K562 (cell line): ENCODE data around the gene CD4. TPM values are rescaled to one million over a fixed set of nuclear protein-coding genes. Genes with fewer than 3 reads are reported as not detected.

Source experiments
- ATF7 ChIP-seq: fragments of 450-650 bp; IDR thresholded peaks from 2 replicates; pipeline ENCODE4 v1.7.1; 2014; ENCODE audit warnings: mild to moderate bottlenecking, moderate library complexity
- CREM ChIP-seq: IDR thresholded peaks from 2 replicates; pipeline ENCODE4 v1.6.1; 2014; ENCODE audit warnings: antibody characterized with exemption, low read depth
- ELF4 ChIP-seq: fragments of 450-650 bp; formaldehyde crosslinking; IDR thresholded peaks from 2 replicates; pipeline ENCODE4 v1.4.0; 2022; ENCODE audit warnings: missing genetic modification characterization
- KLF6 ChIP-seq: fragments of 250-450 bp; sonication (Bioruptor Pico); IDR thresholded peaks from 2 replicates; pipeline ENCODE4 v1.4.0; 2020; ENCODE audit warnings: mild to moderate bottlenecking, moderate library complexity, borderline replicate concordance
- MCM2 ChIP-seq: fragments of 450-650 bp; IDR thresholded peaks from 2 replicates; pipeline ENCODE4 v1.6.1; 2017; ENCODE audit warnings: low read depth, mild to moderate bottlenecking
- PHB2 ChIP-seq: fragments of 450-650 bp; IDR thresholded peaks from 2 replicates; pipeline ENCODE4 v1.6.1; 2017; ENCODE audit warnings: low read depth
- PHF20 ChIP-seq: fragments of 450-650 bp; IDR thresholded peaks from 2 replicates; pipeline ENCODE4 v1.6.1; 2018; ENCODE audit not compliant: partially characterized antibody
- RUNX1 ChIP-seq: sonication (generic); IDR thresholded peaks from 2 replicates; pipeline ENCODE4 v1.6.1; 2016; ENCODE audit warnings: antibody characterized with exemption, low read depth
- SMARCA5 ChIP-seq: fragments of 450-650 bp; IDR thresholded peaks from 2 replicates; pipeline ENCODE4 v1.6.1; 2016
- SP2 ChIP-seq: IDR thresholded peaks from 2 replicates; pipeline ENCODE4 v1.6.1; 2011; ENCODE audit warnings: mild to moderate bottlenecking, low read depth, low read length, moderate library complexity; ENCODE audit not compliant: poor library complexity, severe bottlenecking; ENCODE audit errors: extremely low read depth
- SRSF1 ChIP-seq: fragments of 200-400 bp; formaldehyde crosslinking; IDR thresholded peaks from 2 replicates; pipeline ENCODE4 v1.6.1; 2017; ENCODE audit warnings: mild to moderate bottlenecking, low read depth, low read length, moderate library complexity
- TAF7 ChIP-seq: fragments of 450-650 bp; IDR thresholded peaks from 2 replicates; pipeline ENCODE4 v1.6.1; 2016; ENCODE audit warnings: missing genetic modification characterization, missing compliant biosample characterization
- TBP ChIP-seq: optimal IDR thresholded peaks from 2 replicates; pipeline ENCODE3; 2011; ENCODE audit warnings: low read depth, low read length, improper control_type of control experiment
- THAP7 ChIP-seq: fragments of 250-450 bp; sonication (Bioruptor Pico); IDR thresholded peaks from 2 replicates; pipeline ENCODE4 v1.5.0; 2021
- THRAP3 ChIP-seq: fragments of 450-650 bp; IDR thresholded peaks from 2 replicates; pipeline ENCODE4 v1.6.1; 2016; ENCODE audit warnings: mild to moderate bottlenecking, inconsistent platforms, borderline replicate concordance
- ZNF217 ChIP-seq: sonication (generic); formaldehyde crosslinking; IDR thresholded peaks from 2 replicates; pipeline ENCODE4 v1.8.0; 2022; ENCODE audit warnings: mild to moderate bottlenecking, missing genetic modification reagents
- ZNF444 ChIP-seq: fragments of 250-450 bp; sonication (Bioruptor Pico); IDR thresholded peaks from 2 replicates; pipeline ENCODE4 v1.4.0; 2020; ENCODE audit warnings: mild to moderate bottlenecking, moderate library complexity
- polyA plus RNA-seq, 8 experiments: library from polyadenylated mRNA; depleted of rRNA in 4 of 8; stranded (reverse) in 5 of 8; unstranded in 3 of 8; fragments of >200 nt; fragmentation: Nextera tagmentation in 2 of 8; fragmentation: Illumina TruSeq in 1 of 8; extraction: Ambion mirVana in 2 of 8; extraction: Trizol in 1 of 8; gene quantifications; 2 replicates each; pipeline versions ENCODE4 v1.2.1 to v1.2.3, GENCODE V29; 2011 to 2014; ENCODE audit warnings: inconsistent platforms in 1 of 8, missing spikeins in 1 of 8
- total RNA-seq, 7 experiments: library from RNA; depleted of rRNA in 6 of 7; stranded (reverse); fragments of >200 nt in 6 of 7; fragmentation: Illumina TruSeq in 2 of 7; extraction: Trizol in 2 of 7; gene quantifications; 2 replicates each; pipeline versions ENCODE4 v1.2.1 to v1.2.3, GENCODE V29; 2011 to 2021; ENCODE audit warnings: low replicate concordance in 1 of 7
- TF ChIP-seq, protein P1 (sequence below), 3 experiments: IDR thresholded peaks in 2 of 3; conservative IDR thresholded peaks in 1 of 3; 2 replicates each; pipeline ENCODE4 v1.5.1; 2011 to 2012; ENCODE audit warnings: low read length in 3 of 3, mild to moderate bottlenecking in 3 of 3, control low read depth in 2 of 3, improper control_type of control experiment in 1 of 3, inconsistent platforms in 1 of 3, low read depth in 1 of 3, mixed read lengths in 1 of 3, moderate library complexity in 1 of 3; ENCODE audit not compliant: insufficient read depth in 2 of 3
- TF ChIP-seq, protein P2 (sequence below): fragments of 250-450 bp; sonication (Bioruptor Pico); IDR thresholded peaks from 2 replicates; pipeline ENCODE4 v1.5.0; 2021; ENCODE audit warnings: mild to moderate bottlenecking, moderate library complexity
- TF ChIP-seq, protein P3 (sequence below): fragments of 250-450 bp; sonication (Bioruptor Pico); IDR thresholded peaks from 2 replicates; pipeline ENCODE4 v1.5.0; 2022; ENCODE audit warnings: mild to moderate bottlenecking

The CD4 gene
- total and polyA plus RNA-seq, 9 of the 15 experiments (the other 6 are each of a cell fraction or from before 2014, with no cell fraction given) = 0.06 to 0.27 (median 0.09) TPM; not detected in 5

GRCh38 chr12:6851921-6852650, 62.8 kb downstream of the CD4 start, which contains the start of gene USP5 (continued):
- TF ChIP-seq, protein P1, sequence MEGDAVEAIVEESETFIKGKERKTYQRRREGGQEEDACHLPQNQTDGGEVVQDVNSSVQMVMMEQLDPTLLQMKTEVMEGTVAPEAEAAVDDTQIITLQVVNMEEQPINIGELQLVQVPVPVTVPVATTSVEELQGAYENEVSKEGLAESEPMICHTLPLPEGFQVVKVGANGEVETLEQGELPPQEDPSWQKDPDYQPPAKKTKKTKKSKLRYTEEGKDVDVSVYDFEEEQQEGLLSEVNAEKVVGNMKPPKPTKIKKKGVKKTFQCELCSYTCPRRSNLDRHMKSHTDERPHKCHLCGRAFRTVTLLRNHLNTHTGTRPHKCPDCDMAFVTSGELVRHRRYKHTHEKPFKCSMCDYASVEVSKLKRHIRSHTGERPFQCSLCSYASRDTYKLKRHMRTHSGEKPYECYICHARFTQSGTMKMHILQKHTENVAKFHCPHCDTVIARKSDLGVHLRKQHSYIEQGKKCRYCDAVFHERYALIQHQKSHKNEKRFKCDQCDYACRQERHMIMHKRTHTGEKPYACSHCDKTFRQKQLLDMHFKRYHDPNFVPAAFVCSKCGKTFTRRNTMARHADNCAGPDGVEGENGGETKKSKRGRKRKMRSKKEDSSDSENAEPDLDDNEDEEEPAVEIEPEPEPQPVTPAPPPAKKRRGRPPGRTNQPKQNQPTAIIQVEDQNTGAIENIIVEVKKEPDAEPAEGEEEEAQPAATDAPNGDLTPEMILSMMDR (IDR thresholded peaks at IDR 0.05 in 2 of 3, conservative IDR thresholded peaks at IDR 0.05 in 1 of 3; ENCODE audit: insufficient read depth in 2 of 3, low read depth in 1 of 3, low read length in 3 of 3) = 0 out of 6 replicates have a peak, but pooled peaks of 1 of the 3 experiments have one; percentile 1
- TF ChIP-seq, protein P2, sequence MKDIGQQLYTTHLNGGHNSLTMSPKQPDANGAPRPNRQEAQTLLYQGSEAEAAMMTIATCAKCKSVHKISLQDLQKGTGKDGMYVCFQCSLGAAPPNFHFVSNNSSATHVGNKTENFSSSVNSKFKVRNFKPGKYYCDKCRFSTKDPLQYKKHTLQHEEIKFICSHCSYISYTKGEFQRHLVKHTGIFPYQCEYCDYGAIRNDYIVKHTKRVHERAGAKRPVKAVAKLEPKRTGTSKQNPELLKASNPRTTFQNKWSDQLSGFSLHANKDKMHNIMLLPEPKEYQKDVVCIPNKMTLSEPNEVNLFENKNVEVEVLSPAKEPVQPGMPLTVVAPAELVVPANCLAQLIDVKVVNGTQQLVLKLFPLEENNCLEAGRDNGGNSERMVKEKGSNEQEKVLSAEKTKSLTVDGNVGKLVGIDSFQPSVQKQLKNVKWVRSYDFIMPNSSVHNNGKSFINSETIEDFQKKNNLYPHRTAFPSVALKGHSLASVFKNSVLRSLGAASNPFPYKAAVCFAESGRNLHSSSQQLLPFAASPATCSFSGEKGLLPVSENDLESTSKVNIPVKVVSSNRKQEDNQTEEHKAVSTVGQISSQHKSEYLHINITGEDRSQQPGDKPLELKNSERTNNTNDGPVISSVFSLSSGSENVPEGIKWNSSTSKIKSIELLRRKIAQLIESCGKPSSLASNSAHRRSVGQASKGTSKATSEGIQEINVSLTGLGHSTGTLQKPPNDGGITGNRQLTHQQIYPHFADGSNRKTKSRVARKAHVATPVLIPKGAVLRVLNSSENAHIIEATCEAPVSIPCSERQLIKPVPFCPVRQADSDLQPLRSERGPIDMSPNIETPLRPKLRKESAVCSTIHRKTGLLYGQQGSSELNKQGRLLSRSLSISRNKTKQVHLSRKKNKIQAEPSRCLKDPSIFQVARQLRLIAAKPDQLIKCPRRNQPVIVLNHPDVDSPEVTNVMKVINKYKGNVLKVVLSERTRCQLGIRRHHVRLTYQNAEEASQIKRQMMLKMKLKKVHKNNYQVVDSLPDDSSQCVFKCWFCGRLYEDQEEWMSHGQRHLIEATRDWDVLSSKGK (CRISPR knock-in tag) = no peak
- TF ChIP-seq PHF20 (no peak), KLF6 (CRISPR knock-in tag) (peak; percentile 88; the same call in 1 of the 2 replicates), THRAP3 (no peak), SP2 (peak; percentile 73), MCM2 (no peak), THAP7 (CRISPR knock-in tag) (no peak), SMARCA5 (no peak), RUNX1 (no peak), ATF7 (peak; percentile 50; the same call in 1 of the 2 replicates), PHB2 (no peak), ZNF217 (CRISPR knock-in tag) (no peak), ZNF444 (CRISPR knock-in tag) (no peak), TBP (peak; percentile 45), SRSF1 (no peak), TAF7 (tag) (peak; percentile 33; the same call in 1 of the 2 replicates), ELF4 (peak; percentile 42; the same call in 1 of the 2 replicates), CREM (peak; percentile 96)
- TF ChIP-seq, protein P3, sequence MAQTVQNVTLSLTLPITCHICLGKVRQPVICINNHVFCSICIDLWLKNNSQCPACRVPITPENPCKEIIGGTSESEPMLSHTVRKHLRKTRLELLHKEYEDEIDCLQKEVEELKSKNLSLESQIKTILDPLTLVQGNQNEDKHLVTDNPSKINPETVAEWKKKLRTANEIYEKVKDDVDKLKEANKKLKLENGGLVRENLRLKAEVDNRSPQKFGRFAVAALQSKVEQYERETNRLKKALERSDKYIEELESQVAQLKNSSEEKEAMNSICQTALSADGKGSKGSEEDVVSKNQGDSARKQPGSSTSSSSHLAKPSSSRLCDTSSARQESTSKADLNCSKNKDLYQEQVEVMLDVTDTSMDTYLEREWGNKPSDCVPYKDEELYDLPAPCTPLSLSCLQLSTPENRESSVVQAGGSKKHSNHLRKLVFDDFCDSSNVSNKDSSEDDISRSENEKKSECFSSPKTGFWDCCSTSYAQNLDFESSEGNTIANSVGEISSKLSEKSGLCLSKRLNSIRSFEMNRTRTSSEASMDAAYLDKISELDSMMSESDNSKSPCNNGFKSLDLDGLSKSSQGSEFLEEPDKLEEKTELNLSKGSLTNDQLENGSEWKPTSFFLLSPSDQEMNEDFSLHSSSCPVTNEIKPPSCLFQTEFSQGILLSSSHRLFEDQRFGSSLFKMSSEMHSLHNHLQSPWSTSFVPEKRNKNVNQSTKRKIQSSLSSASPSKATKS = no peak
